ENCODE results near the gene TFCP2.

The TFCP2 gene

DNA sequence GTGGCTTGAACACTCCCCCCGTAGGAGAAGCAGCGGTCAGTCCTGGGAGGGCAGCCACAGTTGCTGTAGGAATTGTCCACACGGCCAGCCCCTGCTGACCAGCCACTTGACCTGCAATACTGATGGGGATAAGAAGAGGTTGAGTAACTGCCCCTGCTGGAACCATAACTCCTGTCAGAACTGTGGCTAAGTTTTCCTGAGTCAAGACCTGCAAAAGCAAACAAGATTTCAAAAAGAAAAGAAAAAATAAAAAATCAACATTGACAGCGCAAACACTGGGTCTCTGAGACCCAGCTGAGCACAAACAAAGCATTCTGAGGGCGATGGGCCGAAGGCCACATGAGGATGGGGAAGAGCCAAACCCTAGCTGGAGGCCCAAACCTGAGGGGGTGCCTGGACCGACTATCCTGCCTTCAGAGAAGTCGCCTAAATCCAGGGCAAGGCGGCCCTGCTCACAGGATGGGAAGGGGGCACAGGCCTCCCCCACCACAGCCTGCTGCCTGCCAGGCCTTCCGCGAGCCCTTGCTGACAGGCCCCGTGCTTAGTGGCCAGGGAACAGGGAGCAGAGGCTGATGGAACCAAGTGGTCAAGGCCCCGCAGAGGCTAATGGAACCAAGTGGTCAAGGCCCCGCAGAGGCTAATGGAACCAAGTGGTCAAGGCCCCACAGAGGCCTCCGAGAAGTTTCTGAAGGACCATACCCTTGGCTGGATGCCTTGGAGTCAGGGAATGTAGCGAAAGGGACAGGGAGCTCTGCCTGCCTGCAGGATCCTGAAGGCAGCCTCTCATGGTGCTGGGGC is 25.8 kb upstream of the TFCP2 start:
- TF ChIP-seq POLR2AphosphoS5 (IDR thresholded peaks at IDR 0.05; ENCODE audit: low read depth, low read length) (no peak), SPI1 (IDR thresholded peaks at IDR 0.05; ENCODE audit: low read depth, low read length) (no peak), PAX5 (IDR thresholded peaks at IDR 0.05; ENCODE audit: insufficient read depth, low read length, severe bottlenecking) (no peak), TAF1 (IDR thresholded peaks at IDR 0.05; ENCODE audit: low read depth, low read length) (no peak), POU2F2 (IDR thresholded peaks at IDR 0.05; ENCODE audit: low read depth, low read length) (no peak)
- DNase-seq (ENCODE audit: insufficient read length, low spot score), result no peak
- no peak for FAIRE-seq

DNA sequence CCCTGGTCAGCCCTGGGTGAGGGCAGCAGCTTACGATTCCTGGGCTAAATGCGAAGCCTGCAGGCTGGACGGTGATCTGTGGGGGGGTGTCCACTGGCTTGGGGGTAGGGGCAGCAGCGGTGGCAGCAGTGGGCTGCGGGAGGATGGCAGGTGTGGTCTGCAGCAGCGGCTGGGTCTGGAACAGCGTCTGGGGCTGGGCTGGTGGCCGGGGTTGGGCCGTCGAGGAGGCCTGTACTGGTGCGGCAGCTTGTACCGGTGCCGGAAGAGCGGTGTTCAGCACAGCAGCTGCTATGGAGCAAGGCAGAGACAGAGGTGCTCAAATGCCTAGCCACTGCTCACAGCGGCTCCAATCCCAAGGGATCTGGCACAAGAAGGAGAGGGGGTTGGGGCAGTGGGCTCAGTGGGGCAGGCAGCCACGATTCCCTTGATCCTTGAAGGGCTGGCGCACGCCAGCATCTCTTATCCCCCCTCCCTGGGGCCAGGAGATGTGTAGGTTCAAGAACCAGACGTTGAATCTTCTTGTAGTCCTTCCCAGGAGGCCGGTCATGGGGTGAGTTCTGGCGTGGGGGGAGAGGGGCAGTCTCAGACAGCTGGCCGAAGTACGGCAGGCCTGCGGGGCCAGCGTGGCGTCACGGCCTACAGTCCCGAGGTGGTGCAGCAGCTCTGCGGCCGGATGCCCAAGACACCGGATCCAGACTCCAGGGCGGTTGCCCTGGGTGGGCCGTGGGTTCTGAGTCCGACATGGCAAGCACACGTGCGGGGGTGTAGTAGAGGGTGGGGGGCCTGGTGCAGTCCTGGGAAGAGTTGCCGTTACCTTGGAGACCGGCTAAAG is 25.0 kb upstream of the TFCP2 start:
- TF ChIP-seq TAF1 (IDR thresholded peaks at IDR 0.05; ENCODE audit: low read depth, low read length) (no peak), PAX5 (IDR thresholded peaks at IDR 0.05; ENCODE audit: insufficient read depth, low read length, severe bottlenecking) (no peak), POLR2AphosphoS5 (IDR thresholded peaks at IDR 0.05; ENCODE audit: low read depth, low read length) (no peak), POU2F2 (IDR thresholded peaks at IDR 0.05; ENCODE audit: low read depth, low read length) (no peak), POLR2A (IDR thresholded peaks at IDR 0.05; ENCODE audit: low read depth, low read length) (no peak), SPI1 (IDR thresholded peaks at IDR 0.05; ENCODE audit: low read depth, low read length) (no peak)
- no peak for DNase-seq (ENCODE audit: insufficient read length, low spot score)
- FAIRE-seq, result no peak

DNA sequence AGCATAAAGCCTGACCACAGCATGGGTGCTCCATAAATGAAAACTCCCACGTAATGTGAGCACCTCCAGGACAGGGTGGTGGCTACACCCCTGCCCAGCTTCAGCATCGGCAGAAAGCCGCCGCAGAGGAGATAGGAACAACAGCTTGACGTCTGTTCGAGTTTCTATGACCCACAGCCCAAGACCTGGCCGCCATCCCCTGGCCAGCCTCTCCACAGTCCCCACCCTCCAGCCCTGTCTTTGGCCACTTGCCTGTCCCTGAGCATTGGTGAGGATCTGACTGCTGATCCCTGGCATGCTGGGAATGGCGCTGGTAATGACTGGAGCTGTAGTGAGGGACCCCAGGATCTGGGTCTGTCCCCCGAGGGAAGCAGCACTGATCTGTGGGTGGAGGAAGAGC is 23.6 kb upstream of the TFCP2 start:
- no peak for FAIRE-seq

DNA sequence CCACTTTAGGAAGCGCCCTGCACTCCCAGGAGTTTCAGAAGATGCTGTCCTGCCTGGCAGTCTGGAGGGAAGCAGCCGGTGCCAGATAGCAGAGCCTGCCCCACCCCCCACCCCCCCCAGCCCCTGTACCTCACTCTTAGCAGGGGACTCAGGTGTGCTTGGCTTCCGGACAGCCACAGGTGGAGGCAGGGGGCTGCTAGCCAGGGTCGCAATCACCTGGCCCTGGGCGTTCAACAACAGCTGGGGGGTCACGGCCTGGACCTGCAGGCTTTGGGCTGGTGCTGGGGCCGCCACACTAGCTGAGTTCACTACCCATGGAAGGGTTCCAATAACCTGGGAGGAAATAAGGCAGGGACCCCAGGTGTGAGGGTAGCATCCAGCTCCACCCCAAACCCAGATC is 22.9 kb upstream of the TFCP2 start:
- TF ChIP-seq POLR2A (IDR thresholded peaks at IDR 0.05; ENCODE audit: low read depth, low read length) (no peak), POLR2AphosphoS5 (IDR thresholded peaks at IDR 0.05; ENCODE audit: low read depth, low read length) (no peak), POU2F2 (IDR thresholded peaks at IDR 0.05; ENCODE audit: low read depth, low read length) (no peak), PAX5 (IDR thresholded peaks at IDR 0.05; ENCODE audit: insufficient read depth, low read length, severe bottlenecking) (no peak)
- no peak for DNase-seq (ENCODE audit: insufficient read length, low spot score)
- FAIRE-seq, result no peak

More for the DNA sequence above, 23.6 kb upstream of the TFCP2 start:
- TF ChIP-seq POLR2A (IDR thresholded peaks at IDR 0.05; ENCODE audit: low read depth, low read length), result no peak
- no peak for TF ChIP-seq POU2F2 (IDR thresholded peaks at IDR 0.05; ENCODE audit: low read depth, low read length)
- TF ChIP-seq POLR2AphosphoS5 (IDR thresholded peaks at IDR 0.05; ENCODE audit: low read depth, low read length), result no peak
- no peak for TF ChIP-seq PAX5 (IDR thresholded peaks at IDR 0.05; ENCODE audit: insufficient read depth, low read length, severe bottlenecking)
- TF ChIP-seq TAF1 (IDR thresholded peaks at IDR 0.05; ENCODE audit: low read depth, low read length), result no peak
- TF ChIP-seq SPI1 (IDR thresholded peaks at IDR 0.05; ENCODE audit: low read depth, low read length), result no peak
- DNase-seq (ENCODE audit: insufficient read length, low spot score), result no peak

DNA sequence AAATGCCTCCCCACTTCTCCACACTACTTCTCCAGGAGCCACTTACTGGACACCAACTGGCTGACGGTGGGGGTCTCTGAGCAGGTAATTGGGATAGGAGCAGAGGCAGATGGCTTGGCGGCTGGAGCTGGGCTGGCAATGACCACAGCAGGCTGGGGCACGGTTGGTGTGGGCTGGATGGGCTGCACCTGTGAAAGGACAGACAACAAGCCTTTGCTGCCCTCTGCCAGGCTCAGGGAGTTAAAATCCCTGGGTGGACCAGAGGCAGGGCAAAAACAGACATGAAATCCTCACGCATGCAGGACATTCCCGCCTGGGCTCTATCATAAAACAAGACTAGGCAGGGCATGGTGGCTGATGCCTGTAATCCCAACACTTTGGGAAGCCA is 19.3 kb upstream of the TFCP2 start:
- FAIRE-seq, result no peak
- no peak for TF ChIP-seq SPI1 (IDR thresholded peaks at IDR 0.05; ENCODE audit: low read depth, low read length)
- TF ChIP-seq TAF1 (IDR thresholded peaks at IDR 0.05; ENCODE audit: low read depth, low read length), result no peak
- no peak for TF ChIP-seq PAX5 (IDR thresholded peaks at IDR 0.05; ENCODE audit: insufficient read depth, low read length, severe bottlenecking)
- no peak for TF ChIP-seq POLR2AphosphoS5 (IDR thresholded peaks at IDR 0.05; ENCODE audit: low read depth, low read length)
- TF ChIP-seq POLR2A (IDR thresholded peaks at IDR 0.05; ENCODE audit: low read depth, low read length), result no peak
- no peak for DNase-seq (ENCODE audit: insufficient read length, low spot score)

DNA sequence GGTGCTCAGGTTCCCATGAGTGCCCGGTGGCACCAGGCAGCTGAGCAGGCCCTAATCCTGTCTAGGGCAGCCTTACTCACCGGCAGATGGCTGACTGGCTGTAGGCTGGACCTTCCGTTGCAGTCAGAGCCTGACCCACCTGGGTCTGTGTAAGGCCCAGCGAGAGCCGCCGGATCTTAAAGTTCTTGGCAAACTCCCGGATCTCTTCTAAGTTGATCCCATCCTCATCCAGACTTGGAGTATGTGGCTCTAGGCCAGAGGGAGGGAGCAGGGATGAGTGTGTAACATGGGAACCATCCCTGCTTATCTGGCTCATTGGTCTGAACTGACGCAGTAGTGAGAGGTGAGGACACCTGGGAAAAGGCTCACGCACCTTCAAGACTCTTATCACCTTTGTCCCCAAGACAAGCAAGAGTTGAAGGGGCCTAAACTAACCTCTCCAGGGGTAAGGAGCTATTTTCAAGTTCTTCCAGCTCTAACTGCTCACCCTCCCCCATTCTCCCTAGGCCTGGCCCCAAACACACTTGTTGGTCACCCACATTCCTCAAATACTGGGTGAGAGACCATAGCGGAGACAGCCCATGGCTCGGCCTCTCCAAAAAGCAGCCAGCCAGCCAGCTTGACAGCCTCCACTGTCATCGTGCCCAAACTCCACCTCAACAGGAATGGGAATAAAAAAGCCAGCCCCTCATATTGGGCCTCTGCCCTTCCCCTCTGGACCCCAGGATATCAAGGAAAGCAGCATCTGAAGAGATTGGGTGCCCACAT is 18.8 kb upstream of the TFCP2 start:
- TF ChIP-seq TAF1 (IDR thresholded peaks at IDR 0.05; ENCODE audit: low read depth, low read length), result no peak
- no peak for TF ChIP-seq POU2F2 (IDR thresholded peaks at IDR 0.05; ENCODE audit: low read depth, low read length)
- TF ChIP-seq SPI1 (IDR thresholded peaks at IDR 0.05; ENCODE audit: low read depth, low read length), result no peak
- TF ChIP-seq PAX5 (IDR thresholded peaks at IDR 0.05; ENCODE audit: insufficient read depth, low read length, severe bottlenecking), result no peak
- no peak for TF ChIP-seq POLR2A (IDR thresholded peaks at IDR 0.05; ENCODE audit: low read depth, low read length)
- TF ChIP-seq POLR2AphosphoS5 (IDR thresholded peaks at IDR 0.05; ENCODE audit: low read depth, low read length), result no peak
- no peak for FAIRE-seq
- DNase-seq (ENCODE audit: insufficient read length, low spot score), result no peak

DNA sequence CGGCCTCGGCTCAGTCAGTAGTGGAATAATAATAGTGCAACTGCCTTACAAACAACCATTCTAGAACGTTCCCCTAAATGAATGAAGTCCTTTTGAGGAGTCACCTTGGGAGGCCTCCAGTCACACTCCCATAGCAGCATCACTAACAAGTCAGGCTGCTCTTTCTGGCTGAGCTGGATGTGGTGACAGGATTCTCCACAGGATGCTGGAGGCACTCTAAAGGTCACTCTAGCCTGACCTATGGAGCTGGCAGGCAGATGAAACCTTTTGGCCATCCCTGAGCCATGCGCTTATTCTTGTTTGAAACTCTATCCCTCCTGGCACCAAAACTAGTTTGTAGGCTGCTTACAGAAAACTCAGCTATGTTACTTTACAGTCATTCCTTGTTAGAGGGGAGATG is 17.9 kb upstream of the TFCP2 start:
- DNase-seq (ENCODE audit: insufficient read length, low spot score), result no peak
- no peak for TF ChIP-seq POLR2AphosphoS5 (IDR thresholded peaks at IDR 0.05; ENCODE audit: low read depth, low read length)
- TF ChIP-seq SPI1 (IDR thresholded peaks at IDR 0.05; ENCODE audit: low read depth, low read length), result no peak
- no peak for TF ChIP-seq PAX5 (IDR thresholded peaks at IDR 0.05; ENCODE audit: insufficient read depth, low read length, severe bottlenecking)
- no peak for TF ChIP-seq TAF1 (IDR thresholded peaks at IDR 0.05; ENCODE audit: low read depth, low read length)
- no peak for TF ChIP-seq POLR2A (IDR thresholded peaks at IDR 0.05; ENCODE audit: low read depth, low read length)
- no peak for TF ChIP-seq POU2F2 (IDR thresholded peaks at IDR 0.05; ENCODE audit: low read depth, low read length)
- no peak for FAIRE-seq

DNA sequence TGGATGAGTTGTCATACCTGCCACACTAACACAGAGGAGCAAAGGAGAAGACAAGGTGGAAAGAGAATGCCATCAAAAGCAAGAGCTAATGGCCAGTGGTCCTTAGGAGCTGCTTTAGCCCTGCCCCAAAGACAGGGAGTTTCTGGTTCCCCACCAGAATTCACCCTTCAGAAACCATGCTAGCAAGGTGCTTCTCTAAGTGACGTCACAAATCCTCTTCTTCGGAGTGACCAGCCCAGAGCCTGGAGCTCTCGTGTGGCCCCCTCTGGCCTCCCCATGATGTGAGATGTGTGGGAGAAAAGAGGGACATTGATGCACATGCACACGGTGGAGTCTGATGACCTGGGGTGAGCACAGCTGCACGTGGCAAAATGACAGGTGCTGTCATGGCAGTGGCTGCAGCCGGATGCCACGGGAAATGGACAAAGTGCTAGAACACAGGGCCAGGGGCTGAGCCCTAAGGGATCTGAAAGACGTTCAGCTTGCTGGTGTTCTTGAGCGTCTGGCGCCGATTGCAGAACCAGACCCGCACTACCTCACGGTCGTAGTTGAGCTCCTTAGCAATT is 16.9 kb upstream of the TFCP2 start:
- TF ChIP-seq TAF1 (IDR thresholded peaks at IDR 0.05; ENCODE audit: low read depth, low read length) (no peak), POLR2A (IDR thresholded peaks at IDR 0.05; ENCODE audit: low read depth, low read length) (no peak), PAX5 (IDR thresholded peaks at IDR 0.05; ENCODE audit: insufficient read depth, low read length, severe bottlenecking) (no peak), POU2F2 (IDR thresholded peaks at IDR 0.05; ENCODE audit: low read depth, low read length) (no peak), POLR2AphosphoS5 (IDR thresholded peaks at IDR 0.05; ENCODE audit: low read depth, low read length) (no peak), SPI1 (IDR thresholded peaks at IDR 0.05; ENCODE audit: low read depth, low read length) (no peak)
- DNase-seq (ENCODE audit: insufficient read length, low spot score), result no peak
- FAIRE-seq, result no peak
